WTC11 (cell line): ENCODE results near the gene BSN.

Source experiments
- FOXP4 ChIP-seq: sonication (generic); formaldehyde crosslinking; IDR thresholded peaks from 2 replicates; pipeline ENCODE4 v1.8.0; 2022; ENCODE audit warnings: mild to moderate bottlenecking, missing genetic modification reagents
- HMGXB4 ChIP-seq: sonication (generic); formaldehyde crosslinking; IDR thresholded peaks from 2 replicates; pipeline ENCODE4 v1.8.1; 2023; ENCODE audit warnings: mild to moderate bottlenecking, moderate library complexity, missing genetic modification reagents
- TCF7 ChIP-seq: sonication (generic); formaldehyde crosslinking; IDR thresholded peaks from 2 replicates; pipeline ENCODE4 v1.8.0; 2022; ENCODE audit warnings: mild to moderate bottlenecking, low read depth, missing genetic modification reagents, moderate library complexity
- TF ChIP-seq, protein P1 (sequence below): fragments of 200-600 bp; IDR thresholded peaks from 2 replicates; pipeline ENCODE4 v1.8.0; 2022; ENCODE audit warnings: antibody characterized with exemption
- TF ChIP-seq, protein P2 (sequence below): sonication (generic); formaldehyde crosslinking; IDR thresholded peaks from 2 replicates; pipeline ENCODE4 v1.8.0; 2022; ENCODE audit warnings: missing genetic modification reagents

DNA sequence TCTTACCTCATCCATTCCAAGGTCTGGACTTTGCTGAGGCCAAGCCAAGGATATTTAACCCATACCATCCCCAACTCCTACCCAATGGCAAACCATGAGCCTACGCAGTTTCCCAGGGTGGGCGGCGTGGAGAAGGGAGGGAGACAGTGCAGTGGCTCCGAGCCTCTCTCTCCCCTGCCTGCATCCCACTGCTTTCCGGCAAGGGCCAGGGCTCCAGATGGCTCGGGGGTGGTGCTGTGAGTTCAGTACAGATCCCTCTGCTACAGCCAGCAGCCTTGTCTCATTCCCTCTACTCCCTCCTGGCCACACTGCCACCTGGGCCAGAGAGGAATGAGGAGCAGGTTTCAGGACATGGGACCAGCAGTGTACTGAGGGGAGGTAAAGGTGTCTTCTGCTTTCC, 75.6 kb downstream of the BSN start:
- TF ChIP-seq, protein P1, sequence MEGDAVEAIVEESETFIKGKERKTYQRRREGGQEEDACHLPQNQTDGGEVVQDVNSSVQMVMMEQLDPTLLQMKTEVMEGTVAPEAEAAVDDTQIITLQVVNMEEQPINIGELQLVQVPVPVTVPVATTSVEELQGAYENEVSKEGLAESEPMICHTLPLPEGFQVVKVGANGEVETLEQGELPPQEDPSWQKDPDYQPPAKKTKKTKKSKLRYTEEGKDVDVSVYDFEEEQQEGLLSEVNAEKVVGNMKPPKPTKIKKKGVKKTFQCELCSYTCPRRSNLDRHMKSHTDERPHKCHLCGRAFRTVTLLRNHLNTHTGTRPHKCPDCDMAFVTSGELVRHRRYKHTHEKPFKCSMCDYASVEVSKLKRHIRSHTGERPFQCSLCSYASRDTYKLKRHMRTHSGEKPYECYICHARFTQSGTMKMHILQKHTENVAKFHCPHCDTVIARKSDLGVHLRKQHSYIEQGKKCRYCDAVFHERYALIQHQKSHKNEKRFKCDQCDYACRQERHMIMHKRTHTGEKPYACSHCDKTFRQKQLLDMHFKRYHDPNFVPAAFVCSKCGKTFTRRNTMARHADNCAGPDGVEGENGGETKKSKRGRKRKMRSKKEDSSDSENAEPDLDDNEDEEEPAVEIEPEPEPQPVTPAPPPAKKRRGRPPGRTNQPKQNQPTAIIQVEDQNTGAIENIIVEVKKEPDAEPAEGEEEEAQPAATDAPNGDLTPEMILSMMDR: no peak
- TF ChIP-seq TCF7 (CRISPR knock-in tag) (no peak), FOXP4 (no peak), HMGXB4 (CRISPR knock-in tag) (no peak)
- TF ChIP-seq, protein P2, sequence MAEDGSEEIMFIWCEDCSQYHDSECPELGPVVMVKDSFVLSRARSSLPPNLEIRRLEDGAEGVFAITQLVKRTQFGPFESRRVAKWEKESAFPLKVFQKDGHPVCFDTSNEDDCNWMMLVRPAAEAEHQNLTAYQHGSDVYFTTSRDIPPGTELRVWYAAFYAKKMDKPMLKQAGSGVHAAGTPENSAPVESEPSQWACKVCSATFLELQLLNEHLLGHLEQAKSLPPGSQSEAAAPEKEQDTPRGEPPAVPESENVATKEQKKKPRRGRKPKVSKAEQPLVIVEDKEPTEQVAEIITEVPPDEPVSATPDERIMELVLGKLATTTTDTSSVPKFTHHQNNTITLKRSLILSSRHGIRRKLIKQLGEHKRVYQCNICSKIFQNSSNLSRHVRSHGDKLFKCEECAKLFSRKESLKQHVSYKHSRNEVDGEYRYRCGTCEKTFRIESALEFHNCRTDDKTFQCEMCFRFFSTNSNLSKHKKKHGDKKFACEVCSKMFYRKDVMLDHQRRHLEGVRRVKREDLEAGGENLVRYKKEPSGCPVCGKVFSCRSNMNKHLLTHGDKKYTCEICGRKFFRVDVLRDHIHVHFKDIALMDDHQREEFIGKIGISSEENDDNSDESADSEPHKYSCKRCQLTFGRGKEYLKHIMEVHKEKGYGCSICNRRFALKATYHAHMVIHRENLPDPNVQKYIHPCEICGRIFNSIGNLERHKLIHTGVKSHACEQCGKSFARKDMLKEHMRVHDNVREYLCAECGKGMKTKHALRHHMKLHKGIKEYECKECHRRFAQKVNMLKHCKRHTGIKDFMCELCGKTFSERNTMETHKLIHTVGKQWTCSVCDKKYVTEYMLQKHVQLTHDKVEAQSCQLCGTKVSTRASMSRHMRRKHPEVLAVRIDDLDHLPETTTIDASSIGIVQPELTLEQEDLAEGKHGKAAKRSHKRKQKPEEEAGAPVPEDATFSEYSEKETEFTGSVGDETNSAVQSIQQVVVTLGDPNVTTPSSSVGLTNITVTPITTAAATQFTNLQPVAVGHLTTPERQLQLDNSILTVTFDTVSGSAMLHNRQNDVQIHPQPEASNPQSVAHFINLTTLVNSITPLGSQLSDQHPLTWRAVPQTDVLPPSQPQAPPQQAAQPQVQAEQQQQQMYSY: no peak
